GM12878 (cell line): ENCODE results near the gene YEATS4. TPM values are rescaled to one million over a fixed set of nuclear protein-coding genes. Genes with fewer than 3 reads are reported as not detected.

Experiments
- ATAC-seq: fragments of 200-7000 bp; cut with Tn5 transposase; 3 replicates; pipeline ENCODE4 v1.9.1; 2020; ENCODE audit warnings: mild to moderate bottlenecking, moderate library complexity
- BruUV-seq: library from RNA; stranded (reverse); fragments of 400-500 nt; replicated peaks from 2 replicates; lab custom pipeline; 2021; lab: Mats Ljungman, UMichigan
- CTCF ChIA-PET: fragments of 300-600 bp; sonication (Branson Sonifier 250); formaldehyde crosslinking; extraction: SDS; loops from one replicate; lab custom pipeline; 2021; ENCODE audit warnings: inconsistent platforms; lab: Yijun Ruan, JAX
- POLR2A ChIA-PET: fragments of 350-600 bp; formaldehyde crosslinking; extraction: SDS; loops from one replicate; lab custom pipeline; 2021; ENCODE audit warnings: inconsistent platforms; lab: Charles Lee
- RAD21 ChIA-PET: fragments of 300-600 bp; sonication (Branson Sonifier 250); formaldehyde crosslinking; loops from one replicate; lab custom pipeline; 2023; ENCODE audit warnings: antibody characterized with exemption; ENCODE audit not compliant: unreplicated experiment; lab: Charles Lee
- SMC1A ChIA-PET: fragments of 300-600 bp; sonication (Branson Sonifier 250); formaldehyde crosslinking; loops from one replicate; lab custom pipeline; 2023; ENCODE audit not compliant: unreplicated experiment, uncharacterized antibody; lab: Charles Lee
- DNase-seq: peaks from one replicate; pipeline ENCODE4 v3.0.0-alpha.2; 2011; ENCODE audit warnings: low read depth, low spot score
- FAIRE-seq: peaks from 3 replicates; lab custom pipeline; 2011; peaks lifted over from hg19 to GRCh38; lab: Jason Lieb, UNC
- H2AFZ ChIP-seq: 2 replicates; pipeline ENCODE4 v1.6.0; 2011; ENCODE audit warnings: low read depth, low read length, control low read depth; ENCODE audit not compliant: control insufficient read depth
- H3K27ac ChIP-seq: 2 replicates; pipeline ENCODE4 v1.5.1; 2011; ENCODE audit warnings: control low read depth; ENCODE audit not compliant: control insufficient read depth, insufficient read depth
- H3K27me3 ChIP-seq, 2 experiments: replicated peaks in 1 of 2; 2 replicates each; pipeline versions ENCODE4 v1.6.0 to v1.6.1; 2011; ENCODE audit warnings: low read length in 1 of 2; ENCODE audit not compliant: control insufficient read depth in 2 of 2, insufficient read depth in 2 of 2
- H3K36me3 ChIP-seq, 2 experiments: 2 replicates each; pipeline ENCODE4 v1.5.1; 2011; ENCODE audit warnings: low read length in 1 of 2; ENCODE audit not compliant: control insufficient read depth in 2 of 2, insufficient read depth in 2 of 2
- H3K4me1 ChIP-seq: 2 replicates; pipeline ENCODE4 v1.6.1; 2011; ENCODE audit warnings: mild to moderate bottlenecking, low read length, moderate library complexity, mixed read lengths; ENCODE audit not compliant: control insufficient read depth, insufficient read depth
- H3K4me2 ChIP-seq: 2 replicates; pipeline ENCODE4 v1.6.0; 2011; ENCODE audit warnings: control low read depth; ENCODE audit not compliant: control insufficient read depth, insufficient read depth
- H3K4me3 ChIP-seq: fragments of 200-600 bp; sonication (generic); 2 replicates; pipeline ENCODE4 v1.5.1; 2016
- H3K79me2 ChIP-seq: 2 replicates; pipeline ENCODE4 v1.6.0; 2011; ENCODE audit warnings: low read length; ENCODE audit not compliant: control insufficient read depth, insufficient read depth
- H3K9ac ChIP-seq: 2 replicates; pipeline ENCODE4 v1.8.0; 2011; ENCODE audit warnings: low read length, control low read depth, mixed read lengths; ENCODE audit not compliant: control insufficient read depth, insufficient read depth
- H3K9me3 ChIP-seq: replicated peaks from 3 replicates; pipeline ENCODE4 v1.5.1; 2011; ENCODE audit warnings: mild to moderate bottlenecking, low read length; ENCODE audit not compliant: control insufficient read depth, insufficient read depth
- H4K20me1 ChIP-seq: 2 replicates; pipeline ENCODE4 v1.6.0; 2011; ENCODE audit not compliant: control insufficient read depth, insufficient read depth
- HDAC6 ChIP-seq: fragments of 200-600 bp; sonication (generic); IDR thresholded peaks from one replicate; pipeline ENCODE4 v1.8.0; 2017; ENCODE audit warnings: antibody characterized with exemption; ENCODE audit not compliant: unreplicated experiment
- JUND ChIP-seq: IDR thresholded peaks from 2 replicates; pipeline ENCODE4 v1.6.1; 2012; ENCODE audit warnings: low read depth, mild to moderate bottlenecking, low read length, improper control_type of control experiment, moderate library complexity
- KAT2A ChIP-seq: conservative IDR thresholded peaks from 2 replicates; pipeline ENCODE4 v1.6.1; 2011; ENCODE audit warnings: low read depth, low read length; ENCODE audit not compliant: control insufficient read depth
- KDM1A ChIP-seq: fragments of 200-600 bp; sonication (generic); IDR thresholded peaks from 2 replicates; pipeline ENCODE4 v1.6.1; 2016; ENCODE audit warnings: borderline replicate concordance
- KLF5 ChIP-seq: fragments of 450-650 bp; IDR thresholded peaks from 2 replicates; pipeline ENCODE4 v1.6.1; 2014; ENCODE audit warnings: mild to moderate bottlenecking; ENCODE audit not compliant: partially characterized antibody
- NR2C1 ChIP-seq: fragments of 450-650 bp; IDR thresholded peaks from 2 replicates; pipeline ENCODE4 v1.6.1; 2017; ENCODE audit warnings: antibody characterized with exemption, mild to moderate bottlenecking, moderate library complexity
- RBBP5 ChIP-seq: fragments of 200-600 bp; sonication (generic); conservative IDR thresholded peaks from 2 replicates; pipeline ENCODE4 v1.6.1; 2016
- SMC3 ChIP-seq: IDR thresholded peaks from 2 replicates; pipeline ENCODE4 v1.6.1; 2011; ENCODE audit warnings: low read length, improper control_type of control experiment, borderline replicate concordance
- SPI1 ChIP-seq: IDR thresholded peaks from 2 replicates; pipeline ENCODE4 v1.6.1; 2011; ENCODE audit warnings: low read depth, mild to moderate bottlenecking, low read length, moderate library complexity, borderline replicate concordance; ENCODE audit not compliant: insufficient read depth
- STAT1 ChIP-seq: fragments of 450-650 bp; conservative IDR thresholded peaks from 2 replicates; pipeline ENCODE4 v1.6.1; 2014; ENCODE audit warnings: antibody characterized with exemption, mild to moderate bottlenecking
- ZNF274 ChIP-seq: IDR thresholded peaks from one replicate; pipeline ENCODE4 v1.8.0; 2011; ENCODE audit not compliant: insufficient read length, insufficient read depth
- WGBS: methylation state at CpG from one replicate; pipeline ENCODE4 v1.1.6; 2016; ENCODE audit warnings: low lambda C conversion rate; ENCODE audit not compliant: insufficient replicate concordance, insufficient coverage; ENCODE audit errors: missing lambda C conversion rate; 5-methylcytosine and 5-hydroxymethylcytosine counted together
- in situ Hi-C: fragments of 300-500 bp; cut with MboI; formaldehyde crosslinking; loops from 9 replicates; pipeline ENCODE4 v1.14.3; 2018; ENCODE audit warnings: mixed read lengths
- intact Hi-C: fragments of 100-400 bp; cut with micrococcal nuclease; formaldehyde crosslinking; loops from one replicate; pipeline ENCODE4 v1.14.2; 2022; ENCODE audit not compliant: unreplicated experiment
- polyA plus RNA-seq, 11 experiments: library from polyadenylated mRNA; depleted of rRNA in 4 of 11; unstranded in 6 of 11; stranded (reverse) in 5 of 11; fragments of >200 nt; fragmentation: Nextera tagmentation in 4 of 11; fragmentation: Illumina TruSeq in 1 of 11; extraction: Ambion mirVana in 4 of 11; extraction: Trizol in 1 of 11; gene quantifications; 1 replicate in 1 of 11; 2 replicates in 10 of 11; pipeline versions ENCODE4 v1.2.1 to v1.2.3, GENCODE V29; 2011 to 2016; ENCODE audit warnings: inconsistent platforms in 2 of 11, missing spikeins in 2 of 11, low read depth in 1 of 11
- total RNA-seq, 4 experiments: library from RNA; depleted of rRNA in 3 of 4; stranded (reverse); fragments of >200 nt in 3 of 4; fragmentation: Illumina TruSeq in 1 of 4; extraction: Trizol in 1 of 4; gene quantifications; 2 replicates each; pipeline versions ENCODE4 v1.2.1 to v1.2.3, GENCODE V29; 2013 to 2021
- TF ChIP-seq, protein P1 (sequence below): IDR thresholded peaks from 2 replicates; pipeline ENCODE4 v1.6.1; 2011; ENCODE audit warnings: borderline replicate concordance, low read depth, mild to moderate bottlenecking, moderate library complexity, low read length; ENCODE audit not compliant: insufficient read depth, poor library complexity, severe bottlenecking

The YEATS4 gene
- total and polyA plus RNA-seq, 10 of the 15 experiments (the other 5 are each of a cell fraction or from before 2014, with no cell fraction given) = 23.8 to 45.4 (median 36.8) TPM

DNA sequence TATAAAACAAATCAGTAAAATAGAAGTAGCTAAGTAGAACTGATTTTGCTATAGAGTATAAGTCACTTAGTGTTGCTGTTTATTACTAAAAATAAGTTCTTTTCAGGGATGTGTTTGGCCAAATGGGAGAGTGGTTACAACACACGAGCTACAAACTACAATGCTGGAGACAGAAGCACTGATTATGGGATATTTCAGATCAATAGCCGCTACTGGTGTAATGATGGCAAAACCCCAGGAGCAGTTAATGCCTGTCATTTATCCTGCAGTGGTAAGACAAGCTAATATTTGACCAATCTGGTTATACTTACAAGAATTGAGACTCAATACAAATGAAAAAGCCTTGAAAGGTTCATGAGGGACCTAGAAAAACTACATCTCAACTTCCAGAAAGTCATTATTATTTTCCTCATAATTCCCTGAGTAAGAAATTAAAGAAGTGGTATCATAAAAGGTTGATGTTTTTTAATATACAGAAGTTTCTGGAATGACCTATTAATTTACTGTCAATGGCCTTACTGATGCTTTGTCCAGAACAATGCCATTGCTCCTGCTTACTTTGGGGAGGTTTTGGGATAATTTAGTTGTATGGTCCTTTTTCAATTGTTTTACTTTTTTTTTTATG is 9.4 kb upstream of the YEATS4 start:
- POLR2A ChIA-PET = interaction anchor here (1.1 kb wide), 1 partner anchor 120 kb away, joined by 9 read pairs; the partner anchor contains the start of gene FRS2

DNA sequence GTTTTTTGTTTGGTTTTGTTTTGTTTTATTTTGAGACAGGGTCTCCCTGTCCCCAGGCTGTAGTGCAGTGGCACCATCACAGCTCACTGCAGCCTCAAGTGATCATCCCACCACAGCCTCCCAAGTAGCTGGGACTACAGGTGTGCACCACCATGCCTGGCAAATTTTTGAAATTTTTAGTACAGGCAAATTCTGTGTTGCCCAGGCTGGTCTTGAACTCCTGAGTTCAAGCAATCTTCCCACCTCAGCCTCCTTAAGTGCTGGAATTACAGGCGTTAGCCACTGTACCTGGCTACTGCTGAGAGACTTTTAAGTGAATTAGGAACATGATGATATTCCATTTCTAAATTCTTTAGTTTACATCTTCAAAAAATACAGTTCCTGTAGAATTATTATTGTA is 8.8 kb upstream of the YEATS4 start:
- no peaks in the 10 kb centered on the region for H3K36me3 ChIP-seq
- H3K27me3 ChIP-seq = no peaks in the 10 kb centered on the region
- H3K4me2 ChIP-seq = no peak overlapping the region
- FAIRE-seq = no peak
- CTCF ChIA-PET = no interaction called here
- in situ Hi-C loops = no loop called here
- RAD21 ChIA-PET = no interaction called here
- POLR2A ChIA-PET = interaction anchor here (1.1 kb wide), 1 partner anchor 120 kb away, joined by 9 read pairs; the partner anchor contains the start of gene FRS2
- H2AFZ ChIP-seq = no peak overlapping the region
- SMC1A ChIA-PET = interaction anchor here (1.4 kb wide), 1 partner anchor 60 kb away, joined by 3 read pairs; no protein-coding TSS in a partner anchor
- no peaks in the 10 kb centered on the region for H3K4me1 ChIP-seq
- no peak overlapping the region for H3K4me3 ChIP-seq
- H4K20me1 ChIP-seq = no peaks in the 10 kb centered on the region
- intact Hi-C loops = no loop called here
- BruUV-seq = no TSS peak
- TF ChIP-seq SMC3 (no peak), SPI1 (no peak), NR2C1 (no peak), ZNF274 (no peak), HDAC6 (no peak), RBBP5 (no peak), STAT1 (no peak), KAT2A (no peak)
- TF ChIP-seq, protein P1, sequence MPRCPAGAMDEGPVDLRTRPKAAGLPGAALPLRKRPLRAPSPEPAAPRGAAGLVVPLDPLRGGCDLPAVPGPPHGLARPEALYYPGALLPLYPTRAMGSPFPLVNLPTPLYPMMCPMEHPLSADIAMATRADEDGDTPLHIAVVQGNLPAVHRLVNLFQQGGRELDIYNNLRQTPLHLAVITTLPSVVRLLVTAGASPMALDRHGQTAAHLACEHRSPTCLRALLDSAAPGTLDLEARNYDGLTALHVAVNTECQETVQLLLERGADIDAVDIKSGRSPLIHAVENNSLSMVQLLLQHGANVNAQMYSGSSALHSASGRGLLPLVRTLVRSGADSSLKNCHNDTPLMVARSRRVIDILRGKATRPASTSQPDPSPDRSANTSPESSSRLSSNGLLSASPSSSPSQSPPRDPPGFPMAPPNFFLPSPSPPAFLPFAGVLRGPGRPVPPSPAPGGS = no peak
- no peaks in the 10 kb centered on the region for H3K79me2 ChIP-seq
- WGBS = 73% methylated on average over 1 of the region's 1 CpG
- ATAC-seq = no peak
- no peak overlapping the region for H3K27ac ChIP-seq
- H3K9me3 ChIP-seq = no peaks in the 10 kb centered on the region
- H3K9ac ChIP-seq = no peak overlapping the region
- DNase-seq = no peak

More for the DNA sequence above, 9.4 kb upstream of the YEATS4 start:
- FAIRE-seq (no peak), ATAC-seq (no peak), DNase-seq (no peak)
- ChIA-PET SMC1A (interaction anchor here (1.4 kb wide), 1 partner anchor 59 kb away, joined by 3 read pairs; no protein-coding TSS in a partner anchor), CTCF (interaction anchor here (0.8 to 1.4 kb wide), 4 partner anchors 8 to 290 kb away, joined by 3 to 6 read pairs (median 4); no protein-coding TSS in a partner anchor), RAD21 (interaction anchor here (3.4 kb wide), 1 partner anchor 8 kb away, joined by 14 read pairs; no protein-coding TSS in a partner anchor)
- H3K4me3 ChIP-seq = no peak overlapping the region
- no peak overlapping the region for H3K9ac ChIP-seq
- no peaks in the 10 kb centered on the region for H4K20me1 ChIP-seq
- H3K27me3 ChIP-seq = no peaks in the 10 kb centered on the region
- in situ Hi-C loops = no loop called here
- intact Hi-C loops = no loop called here
- no peak overlapping the region for H2AFZ ChIP-seq
- BruUV-seq = no TSS peak
- no peaks in the 10 kb centered on the region for H3K9me3 ChIP-seq
- H3K27ac ChIP-seq = no peak overlapping the region
- no peaks in the 10 kb centered on the region for H3K36me3 ChIP-seq
- TF ChIP-seq KLF5 (no peak), KDM1A (no peak), JUND (no peak)
- WGBS = 55% methylated on average over 2 of the region's 2 CpGs
- H3K4me2 ChIP-seq = no peak overlapping the region
- no peaks in the 10 kb centered on the region for H3K79me2 ChIP-seq
- no peaks in the 10 kb centered on the region for H3K4me1 ChIP-seq
